Hepatocyte (in vitro differentiated cells): ENCODE results near the gene MGMT. TPM values are rescaled to one million over a fixed set of nuclear protein-coding genes. Genes with fewer than 3 reads are reported as not detected.

Source experiments
- DNase-seq: peaks from one replicate; pipeline ENCODE4 v3.0.0-alpha.2; 2016; ENCODE audit warnings: low spot score
- H2AFZ ChIP-seq: fragments of 200-600 bp; sonication (generic); 2 replicates; pipeline ENCODE4 v1.6.0; 2016; ENCODE audit warnings: antibody characterized with exemption, mild to moderate bottlenecking
- H3K27ac ChIP-seq: fragments of 200-600 bp; sonication (generic); 2 replicates; pipeline ENCODE4 v1.5.1; 2016; ENCODE audit warnings: mild to moderate bottlenecking
- H3K27me3 ChIP-seq: fragments of 200-600 bp; sonication (generic); 2 replicates; pipeline ENCODE4 v1.6.1; 2016
- H3K36me3 ChIP-seq: fragments of 200-600 bp; sonication (generic); replicated peaks from 2 replicates; pipeline ENCODE4 v1.5.1; 2016; ENCODE audit warnings: low read depth; ENCODE audit not compliant: insufficient read depth
- H3K4me1 ChIP-seq: fragments of 200-600 bp; sonication (generic); 2 replicates; pipeline ENCODE4 v1.5.1; 2016; ENCODE audit warnings: mild to moderate bottlenecking, moderate library complexity; ENCODE audit not compliant: insufficient read depth
- H3K4me2 ChIP-seq: fragments of 200-600 bp; sonication (generic); 2 replicates; pipeline ENCODE4 v1.6.0; 2016
- H3K4me3 ChIP-seq: fragments of 200-600 bp; sonication (generic); 2 replicates; pipeline ENCODE4 v1.5.1; 2016; ENCODE audit warnings: mild to moderate bottlenecking
- H3K79me2 ChIP-seq: fragments of 200-600 bp; sonication (generic); 2 replicates; pipeline ENCODE4 v1.6.0; 2017; ENCODE audit warnings: mild to moderate bottlenecking
- H3K9me2 ChIP-seq: fragments of 200-600 bp; sonication (generic); replicated peaks from 2 replicates; pipeline ENCODE4 v1.6.0; 2017; ENCODE audit warnings: mild to moderate bottlenecking; ENCODE audit not compliant: insufficient read depth
- H3K9me3 ChIP-seq: fragments of 200-600 bp; sonication (generic); 2 replicates; pipeline ENCODE4 v1.5.1; 2016; ENCODE audit warnings: low read depth, mild to moderate bottlenecking
- H4K20me1 ChIP-seq: fragments of 200-600 bp; sonication (generic); 2 replicates; pipeline ENCODE4 v1.6.0; 2016; ENCODE audit warnings: mild to moderate bottlenecking; ENCODE audit not compliant: insufficient read depth, poor library complexity, severe bottlenecking
- CTCF ChIP-seq: fragments of 200-600 bp; sonication (generic); IDR thresholded peaks from 2 replicates; pipeline ENCODE4 v1.5.1; 2016; ENCODE audit warnings: antibody characterized with exemption, mild to moderate bottlenecking; ENCODE audit not compliant: poor library complexity
- EZH2 ChIP-seq: fragments of 200-600 bp; sonication (generic); IDR thresholded peaks from 2 replicates; pipeline ENCODE4 v1.6.1; 2016; ENCODE audit warnings: antibody characterized with exemption, mild to moderate bottlenecking, borderline replicate concordance
- EZH2phosphoT487 ChIP-seq: fragments of 200-600 bp; sonication (generic); IDR thresholded peaks from one replicate; pipeline ENCODE4 v1.6.1; 2018; ENCODE audit warnings: antibody characterized with exemption, mild to moderate bottlenecking, low read depth, moderate library complexity; ENCODE audit not compliant: unreplicated experiment, severe bottlenecking
- WGBS: methylation state at CpG from one replicate; pipeline ENCODE4 v1.1.6; 2016; ENCODE audit warnings: low lambda C conversion rate; ENCODE audit errors: missing lambda C conversion rate; 5-methylcytosine and 5-hydroxymethylcytosine counted together
- polyA plus RNA-seq: library from polyadenylated mRNA; unstranded; fragments of >200 nt; fragmentation: Nextera tagmentation; extraction: Ambion mirVana; gene quantifications from 2 replicates; pipeline ENCODE4 v1.2.1, GENCODE V29; 2016
- total RNA-seq: library from RNA; depleted of rRNA; stranded (reverse); fragments of >200 nt; gene quantifications from 2 replicates; pipeline ENCODE4 v1.2.3, GENCODE V29; 2014

Gene MGMT
- total and polyA plus RNA-seq, 2 experiments from 2014 or later: 41.5 to 41.9 TPM

GRCh38 chr10:129444359-129444758 lies 22.7 kb upstream of the MGMT start:
- Histone ChIP-seq H3K36me3 (no peaks in the 10 kb centered on the region), H3K27me3 (no peaks in the 10 kb centered on the region), H3K4me1 (no peaks in the 10 kb centered on the region), H2AFZ (no peak overlapping the region), H3K9me3 (no peaks in the 10 kb centered on the region), H3K4me3 (no peak overlapping the region), H4K20me1 (no peaks in the 10 kb centered on the region), H3K9me2 (no peaks in the 10 kb centered on the region), H3K4me2 (no peak overlapping the region), H3K79me2 (no peaks in the 10 kb centered on the region), H3K27ac (no peak overlapping the region)
- 69% methylated on average over 2 of the region's 2 CpGs for WGBS
- DNase-seq: no peak
- TF ChIP-seq EZH2phosphoT487 (no peak), CTCF (no peak), EZH2 (no peak)

- Histone ChIP-seq H3K27me3 (no peaks in the 10 kb centered on the region), H3K9me2 (no peaks in the 10 kb centered on the region), H3K4me3 (no peak overlapping the region), H3K36me3 (no peaks in the 10 kb centered on the region), H3K4me1 (no peaks in the 10 kb centered on the region), H3K27ac (no peak overlapping the region), H3K79me2 (no peaks in the 10 kb centered on the region), H3K9me3 (no peaks in the 10 kb centered on the region), H2AFZ (no peak overlapping the region), H4K20me1 (no peaks in the 10 kb centered on the region), H3K4me2 (no peak overlapping the region)
- no peak for DNase-seq
- no peak for TF ChIP-seq EZH2
- TF ChIP-seq EZH2phosphoT487: no peak
- no peak for TF ChIP-seq CTCF
- WGBS: 92% methylated on average over 13 of the region's 13 CpGs
Observed at GRCh38 chr10:129445436-129446182, 21.4 kb upstream of the MGMT start.

GRCh38 chr10:129446183-129446581 lies 20.9 kb upstream of the MGMT start:
- Histone ChIP-seq H4K20me1 (no peaks in the 10 kb centered on the region), H3K4me3 (no peak overlapping the region), H3K4me2 (no peak overlapping the region), H3K36me3 (no peaks in the 10 kb centered on the region), H3K9me2 (no peaks in the 10 kb centered on the region), H3K27me3 (no peaks in the 10 kb centered on the region), H3K9me3 (no peaks in the 10 kb centered on the region), H2AFZ (no peak overlapping the region), H3K79me2 (no peaks in the 10 kb centered on the region), H3K4me1 (no peaks in the 10 kb centered on the region), H3K27ac (no peak overlapping the region)
- no peak for TF ChIP-seq EZH2
- no peak for TF ChIP-seq CTCF
- no peak for TF ChIP-seq EZH2phosphoT487
- WGBS: 88% methylated on average over 4 of the region's 4 CpGs
- DNase-seq: no peak
